Epithelial cell of proximal tubule (primary cell): ENCODE data around the gene EIF3L. TPM values are rescaled to one million over a fixed set of nuclear protein-coding genes. Genes with fewer than 3 reads are reported as not detected.

Source experiments
- DNase-seq: peaks from one replicate; pipeline ENCODE4 v3.0.0-alpha.2; 2011; ENCODE audit warnings: low read depth
- H3K4me3 ChIP-seq: 2 replicates; pipeline ENCODE4 v1.5.1; 2011; ENCODE audit warnings: low read depth, mild to moderate bottlenecking, low read length
- CTCF ChIP-seq: conservative IDR thresholded peaks from 2 replicates; pipeline ENCODE4 v1.5.1; 2012; ENCODE audit warnings: low read depth, mild to moderate bottlenecking, low read length
- total RNA-seq: library from RNA; depleted of rRNA; stranded (reverse); fragments of >200 nt; gene quantifications from 2 replicates; pipeline ENCODE4 v1.2.3, GENCODE V29; 2015

EIF3L gene
- total RNA-seq, 1 donor from 2014 or later, result 333 TPM

- H3K4me3 ChIP-seq, result no peak overlapping the region
- no peak for DNase-seq
- no peak for TF ChIP-seq CTCF
These were observed 47.7 kb downstream of the EIF3L start for GRCh38 chr22:37896939-37897338.

GRCh38 chr22:37897807-37898206 is 48.6 kb downstream of the EIF3L start:
- H3K4me3 ChIP-seq, result no peak overlapping the region
- DNase-seq, result no peak
- TF ChIP-seq CTCF, result no peak

- no peak for DNase-seq
- no peak overlapping the region for H3K4me3 ChIP-seq
- no peak for TF ChIP-seq CTCF
These were observed 49.4 kb downstream of the EIF3L start for GRCh38 chr22:37898441-37899181.

GRCh38 chr22:37904572-37905533 is 55.6 kb downstream of the EIF3L start:
- DNase-seq, result peak; percentile 74
- TF ChIP-seq CTCF, result no peak
- H3K4me3 ChIP-seq, result peak overlapping the region; percentile 54

DNA sequence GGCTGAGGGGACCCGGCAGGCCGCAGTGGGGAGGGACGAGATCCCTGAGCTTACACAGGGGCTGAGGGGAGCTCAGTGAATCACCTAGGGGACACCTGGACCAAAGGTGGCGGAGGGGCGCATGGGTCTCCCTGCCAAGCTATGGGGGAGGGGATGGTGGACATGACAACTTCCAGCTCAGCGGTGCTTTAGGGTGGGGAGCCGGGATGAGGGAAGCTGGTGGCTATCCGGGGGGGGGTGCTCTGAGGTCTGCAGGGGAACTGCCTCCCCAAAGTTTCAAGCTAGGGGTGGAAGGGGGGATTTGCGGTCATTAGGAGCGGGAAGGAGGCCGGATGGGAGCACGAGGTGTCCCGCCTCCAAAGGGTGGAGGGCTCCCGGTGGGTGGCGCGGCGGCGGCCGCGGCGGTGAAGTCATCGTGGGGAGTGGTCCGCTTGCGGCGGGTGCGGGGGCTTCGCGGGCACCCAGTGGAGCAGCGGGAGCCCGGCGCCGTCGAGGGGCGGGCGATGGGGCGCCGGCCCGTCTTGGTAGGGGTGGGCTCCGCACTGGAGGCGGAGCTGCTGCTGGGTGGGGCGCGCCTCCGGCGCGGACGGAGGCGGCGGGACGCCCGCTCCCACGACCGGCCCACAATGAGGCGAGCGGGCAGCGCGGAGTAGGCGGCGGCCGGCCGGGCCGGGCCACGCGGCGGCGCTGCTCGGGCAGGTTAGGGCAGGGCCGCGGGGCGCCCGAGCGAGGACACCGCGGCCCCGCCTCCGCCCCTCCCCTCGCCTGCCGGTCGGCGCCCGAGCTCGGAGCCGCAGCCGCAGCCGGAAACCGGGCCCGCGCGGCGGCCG is 56.5 kb downstream of the EIF3L start, which contains the start of gene MICALL1:
Gene MICALL1, plus strand, starts transcription at position 764 of the 830 bp plus-strand sequence. CDS start 126 bp downstream, outside the sequence.
- no peak for DNase-seq
- peak within 1 kb of the TSS; percentile 83 for H3K4me3 ChIP-seq
- no peak for TF ChIP-seq CTCF

- no peak for DNase-seq
- H3K4me3 ChIP-seq, result peak overlapping the region; percentile 83
- TF ChIP-seq CTCF, result no peak
These were observed 57.3 kb downstream of the EIF3L start for GRCh38 chr22:37906364-37907008.
